DOHH2 (cell line): Measurements from ENCODE around the gene SLC22A16.

Source experiments
- EZH2phosphoT487 ChIP-seq: fragments of 200-600 bp; sonication (generic); IDR thresholded peaks from 2 replicates; pipeline ENCODE4 v1.6.1; 2017; ENCODE audit warnings: borderline replicate concordance, mild to moderate bottlenecking, antibody characterized with exemption, low read length, moderate library complexity, mixed read lengths
- TF ChIP-seq, protein P1 (sequence below): fragments of 200-600 bp; sonication (generic); IDR thresholded peaks from one replicate; pipeline ENCODE4 v1.5.1; 2014; ENCODE audit warnings: antibody characterized with exemption, mild to moderate bottlenecking, low read depth, low read length; ENCODE audit not compliant: poor library complexity, severe bottlenecking

DNA sequence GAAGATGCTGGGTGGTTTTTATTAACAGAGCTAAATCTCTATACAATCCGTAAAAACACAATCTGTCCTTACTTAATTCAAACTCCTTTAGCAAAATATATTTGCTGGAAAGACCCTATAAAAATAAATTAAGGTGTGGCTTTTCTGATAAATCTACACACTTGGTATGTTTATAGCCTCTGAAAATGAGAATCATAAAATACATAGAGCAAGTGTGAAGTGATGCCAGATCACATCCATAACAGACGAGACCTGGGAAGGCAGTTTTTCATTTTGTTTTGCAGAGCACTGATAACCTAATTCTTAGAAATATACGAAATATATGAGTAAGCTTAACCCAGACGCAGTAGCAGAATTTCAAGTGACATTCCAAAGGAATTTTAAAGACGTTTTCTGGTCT, 50.6 kb downstream of the SLC22A16 start:
- TF ChIP-seq, protein P1, sequence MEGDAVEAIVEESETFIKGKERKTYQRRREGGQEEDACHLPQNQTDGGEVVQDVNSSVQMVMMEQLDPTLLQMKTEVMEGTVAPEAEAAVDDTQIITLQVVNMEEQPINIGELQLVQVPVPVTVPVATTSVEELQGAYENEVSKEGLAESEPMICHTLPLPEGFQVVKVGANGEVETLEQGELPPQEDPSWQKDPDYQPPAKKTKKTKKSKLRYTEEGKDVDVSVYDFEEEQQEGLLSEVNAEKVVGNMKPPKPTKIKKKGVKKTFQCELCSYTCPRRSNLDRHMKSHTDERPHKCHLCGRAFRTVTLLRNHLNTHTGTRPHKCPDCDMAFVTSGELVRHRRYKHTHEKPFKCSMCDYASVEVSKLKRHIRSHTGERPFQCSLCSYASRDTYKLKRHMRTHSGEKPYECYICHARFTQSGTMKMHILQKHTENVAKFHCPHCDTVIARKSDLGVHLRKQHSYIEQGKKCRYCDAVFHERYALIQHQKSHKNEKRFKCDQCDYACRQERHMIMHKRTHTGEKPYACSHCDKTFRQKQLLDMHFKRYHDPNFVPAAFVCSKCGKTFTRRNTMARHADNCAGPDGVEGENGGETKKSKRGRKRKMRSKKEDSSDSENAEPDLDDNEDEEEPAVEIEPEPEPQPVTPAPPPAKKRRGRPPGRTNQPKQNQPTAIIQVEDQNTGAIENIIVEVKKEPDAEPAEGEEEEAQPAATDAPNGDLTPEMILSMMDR: no peak
- TF ChIP-seq EZH2phosphoT487: no peak
